HEK293 (cell line): Measurements from ENCODE around the gene ADPRH.

Source experiments
- CTCF ChIA-PET: fragments of 350-600 bp; formaldehyde crosslinking; extraction: SDS; loops from one replicate; lab custom pipeline; 2021; ENCODE audit warnings: antibody characterized with exemption; lab: Yijun Ruan, JAX
- POLR2A ChIA-PET: fragments of 300-600 bp; formaldehyde crosslinking; extraction: SDS; loops from one replicate; lab custom pipeline; 2020; ENCODE audit warnings: antibody characterized with exemption, inconsistent platforms; lab: Yijun Ruan, JAX
- H3K27ac ChIP-seq: fragments of 200-500 bp; sonication (Bioruptor generic); 2 replicates; pipeline ENCODE4 v1.5.1; 2014; ENCODE audit warnings: low read depth, low read length, control low read depth, inconsistent platforms; ENCODE audit errors: extremely low read depth
- H3K36me3 ChIP-seq, 2 experiments: fragments of 200-500 bp in 1 of 2; sonication (Bioruptor generic) in 1 of 2; 1 replicate in 1 of 2; 2 replicates in 1 of 2; pipeline ENCODE4 v1.5.1; 2014 to 2017; ENCODE audit warnings: inconsistent platforms in 2 of 2, low read length in 2 of 2; ENCODE audit not compliant: control insufficient read depth in 2 of 2, insufficient read depth in 1 of 2
- H3K4me1 ChIP-seq: fragments of 200-500 bp; sonication (Bioruptor generic); 2 replicates; pipeline ENCODE4 v1.5.1; 2014; ENCODE audit warnings: mild to moderate bottlenecking, low read length, inconsistent platforms; ENCODE audit not compliant: control insufficient read depth, insufficient read depth
- H3K4me3 ChIP-seq: 2 replicates; pipeline ENCODE4 v1.5.1; 2011; ENCODE audit warnings: low read depth, mild to moderate bottlenecking, control low read depth, low read length, moderate library complexity
- H3K9me3 ChIP-seq: fragments of 200-500 bp; sonication (Bioruptor generic); 2 replicates; pipeline ENCODE4 v1.5.1; 2014; ENCODE audit warnings: low read depth, low read length, inconsistent platforms; ENCODE audit not compliant: control insufficient read depth, insufficient read depth
- ATF2 ChIP-seq: fragments of 450-650 bp; formaldehyde crosslinking; IDR thresholded peaks from 2 replicates; pipeline ENCODE4 v1.5.1; 2016; ENCODE audit warnings: missing biosample characterization, missing genetic modification characterization, low read depth
- BCL6B ChIP-seq: fragments of 450-650 bp; formaldehyde crosslinking; IDR thresholded peaks from 2 replicates; pipeline ENCODE4 v1.5.1; 2017; ENCODE audit warnings: missing biosample characterization, missing genetic modification characterization
- GLIS1 ChIP-seq: fragments of 450-650 bp; formaldehyde crosslinking; IDR thresholded peaks from 2 replicates; pipeline ENCODE4 v1.5.1; 2016; ENCODE audit warnings: missing biosample characterization, missing genetic modification characterization
- HIC1 ChIP-seq: fragments of 450-650 bp; formaldehyde crosslinking; IDR thresholded peaks from 2 replicates; pipeline ENCODE4 v1.5.1; 2016; ENCODE audit warnings: missing biosample characterization, missing genetic modification characterization
- KLF10 ChIP-seq: fragments of 450-650 bp; IDR thresholded peaks from 2 replicates; pipeline ENCODE4 v1.5.1; 2018; ENCODE audit warnings: missing biosample characterization, mild to moderate bottlenecking, missing genetic modification characterization
- SCRT2 ChIP-seq: fragments of 450-650 bp; formaldehyde crosslinking; IDR thresholded peaks from 2 replicates; pipeline ENCODE4 v1.5.1; 2016; ENCODE audit warnings: missing biosample characterization, missing genetic modification characterization
- ZBTB11 ChIP-seq: fragments of 450-650 bp; formaldehyde crosslinking; conservative IDR thresholded peaks from 2 replicates; pipeline ENCODE4 v1.5.1; 2016; ENCODE audit warnings: low read depth, missing biosample characterization, missing genetic modification characterization
- ZBTB26 ChIP-seq: fragments of 450-650 bp; formaldehyde crosslinking; optimal IDR thresholded peaks from 2 replicates; pipeline ENCODE3; 2016; ENCODE audit warnings: missing biosample characterization, mild to moderate bottlenecking, missing genetic modification characterization
- ZBTB6 ChIP-seq: fragments of 450-650 bp; formaldehyde crosslinking; IDR thresholded peaks from 2 replicates; pipeline ENCODE4 v1.5.1; 2017; ENCODE audit warnings: missing biosample characterization, missing genetic modification characterization
- ZFHX2 ChIP-seq: fragments of 450-650 bp; formaldehyde crosslinking; conservative IDR thresholded peaks from 2 replicates; pipeline ENCODE4 v1.5.1; 2016; ENCODE audit warnings: missing biosample characterization, missing genetic modification characterization
- ZFP3 ChIP-seq: fragments of 450-650 bp; formaldehyde crosslinking; IDR thresholded peaks from 2 replicates; pipeline ENCODE4 v1.5.1; 2016; ENCODE audit warnings: low read depth, missing biosample characterization, missing genetic modification characterization
- ZNF112 ChIP-seq: fragments of 450-650 bp; formaldehyde crosslinking; IDR thresholded peaks from 2 replicates; pipeline ENCODE4 v1.5.0; 2017; ENCODE audit warnings: missing biosample characterization, missing genetic modification characterization
- ZNF114 ChIP-seq: fragments of 450-650 bp; formaldehyde crosslinking; IDR thresholded peaks from 2 replicates; pipeline ENCODE4 v1.5.0; 2017; ENCODE audit warnings: missing biosample characterization, missing genetic modification characterization
- ZNF157 ChIP-seq: fragments of 450-650 bp; formaldehyde crosslinking; IDR thresholded peaks from 2 replicates; pipeline ENCODE4 v1.5.1; 2016; ENCODE audit warnings: missing biosample characterization, missing genetic modification characterization
- ZNF169 ChIP-seq: fragments of 450-650 bp; formaldehyde crosslinking; IDR thresholded peaks from 2 replicates; pipeline ENCODE4 v1.5.1; 2016; ENCODE audit warnings: missing biosample characterization, missing genetic modification characterization
- ZNF184 ChIP-seq: fragments of 450-650 bp; IDR thresholded peaks from 2 replicates; pipeline ENCODE4 v1.5.1; 2018; ENCODE audit warnings: missing biosample characterization, mild to moderate bottlenecking, missing genetic modification characterization
- ZNF394 ChIP-seq: fragments of 450-650 bp; formaldehyde crosslinking; IDR thresholded peaks from 2 replicates; pipeline ENCODE4 v1.5.1; 2016; ENCODE audit warnings: missing biosample characterization, missing genetic modification characterization, mild to moderate bottlenecking, moderate library complexity, borderline replicate concordance
- ZNF610 ChIP-seq: fragments of 450-650 bp; formaldehyde crosslinking; IDR thresholded peaks from 2 replicates; pipeline ENCODE4 v1.5.1; 2016; ENCODE audit warnings: missing biosample characterization, missing genetic modification characterization, borderline replicate concordance
- ZNF837 ChIP-seq: fragments of 450-650 bp; formaldehyde crosslinking; IDR thresholded peaks from 2 replicates; pipeline ENCODE4 v1.5.1; 2016; ENCODE audit warnings: missing biosample characterization, missing genetic modification characterization

ADPRH gene

GRCh38 chr3:119580067-119580760 is 922 bp downstream of the ADPRH start (continued):
- TF ChIP-seq ZNF169 (tag by site-specific recombination), result no peak
- no peak for TF ChIP-seq ZNF837 (tag by site-specific recombination)

GRCh38 chr3:119582178-119582577 is 2.9 kb downstream of the ADPRH start:
- no peak overlapping the region for H3K27ac ChIP-seq
- no peak overlapping the region for H3K4me3 ChIP-seq
- H3K9me3 ChIP-seq, result no peaks in the 10 kb centered on the region
- no peaks in the 10 kb centered on the region for H3K36me3 ChIP-seq
- ChIA-PET POLR2A (no interaction called here), CTCF (no interaction called here)
- no peaks in the 10 kb centered on the region for H3K4me1 ChIP-seq
- TF ChIP-seq ZNF610 (tag by site-specific recombination) (no peak), ZNF184 (no peak), HIC1 (tag by site-specific recombination) (no peak), ZNF157 (tag by site-specific recombination) (no peak), ZFHX2 (tag by site-specific recombination) (no peak), SCRT2 (no peak), BCL6B (tag by site-specific recombination) (no peak), ZBTB6 (tag by site-specific recombination) (no peak), ZBTB26 (tag by site-specific recombination) (no peak), ZBTB11 (tag by site-specific recombination) (no peak), ZNF394 (no peak), GLIS1 (tag by site-specific recombination) (no peak), ZFP3 (tag by site-specific recombination) (no peak), ZNF112 (tag by site-specific recombination) (no peak), KLF10 (no peak), ATF2 (tag by site-specific recombination) (no peak), ZNF114 (no peak)
